HL-60 (cell line): ENCODE results near the gene SLC6A6.

ENCODE experiments used
- POLR2AphosphoS5 ChIP-seq: IDR thresholded peaks from 2 replicates; pipeline ENCODE4 v1.6.1; 2012; ENCODE audit warnings: low read depth
- TF ChIP-seq, protein P1 (sequence below): IDR thresholded peaks from one replicate; pipeline ENCODE4 v1.5.1; 2011; ENCODE audit warnings: low read length, control low read depth, inconsistent platforms; ENCODE audit not compliant: insufficient read depth

DNA sequence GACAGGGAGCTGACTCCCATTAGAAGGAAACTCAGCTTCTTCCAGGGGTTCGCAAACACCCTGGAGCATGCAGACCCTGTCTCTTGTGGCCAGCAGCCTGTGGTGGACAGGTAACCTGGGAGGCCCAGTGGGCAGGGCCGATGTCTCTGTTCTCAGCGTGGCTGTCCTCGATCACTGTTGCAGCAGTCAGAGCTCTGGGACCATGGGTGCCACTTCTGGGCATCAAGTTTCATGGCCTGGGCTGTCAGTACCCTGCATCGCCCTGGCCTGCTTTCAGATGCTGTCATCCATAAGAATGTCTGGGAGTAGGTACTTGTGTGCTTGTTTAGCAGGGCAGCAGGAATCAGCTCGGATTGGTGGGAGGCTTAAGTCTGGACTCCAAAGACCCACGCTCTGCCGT, 54.4 kb downstream of the SLC6A6 start:
- TF ChIP-seq, protein P1, sequence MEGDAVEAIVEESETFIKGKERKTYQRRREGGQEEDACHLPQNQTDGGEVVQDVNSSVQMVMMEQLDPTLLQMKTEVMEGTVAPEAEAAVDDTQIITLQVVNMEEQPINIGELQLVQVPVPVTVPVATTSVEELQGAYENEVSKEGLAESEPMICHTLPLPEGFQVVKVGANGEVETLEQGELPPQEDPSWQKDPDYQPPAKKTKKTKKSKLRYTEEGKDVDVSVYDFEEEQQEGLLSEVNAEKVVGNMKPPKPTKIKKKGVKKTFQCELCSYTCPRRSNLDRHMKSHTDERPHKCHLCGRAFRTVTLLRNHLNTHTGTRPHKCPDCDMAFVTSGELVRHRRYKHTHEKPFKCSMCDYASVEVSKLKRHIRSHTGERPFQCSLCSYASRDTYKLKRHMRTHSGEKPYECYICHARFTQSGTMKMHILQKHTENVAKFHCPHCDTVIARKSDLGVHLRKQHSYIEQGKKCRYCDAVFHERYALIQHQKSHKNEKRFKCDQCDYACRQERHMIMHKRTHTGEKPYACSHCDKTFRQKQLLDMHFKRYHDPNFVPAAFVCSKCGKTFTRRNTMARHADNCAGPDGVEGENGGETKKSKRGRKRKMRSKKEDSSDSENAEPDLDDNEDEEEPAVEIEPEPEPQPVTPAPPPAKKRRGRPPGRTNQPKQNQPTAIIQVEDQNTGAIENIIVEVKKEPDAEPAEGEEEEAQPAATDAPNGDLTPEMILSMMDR: no peak
- TF ChIP-seq POLR2AphosphoS5: no peak
